DMS53 treated with DMSO at 0.1 percent for 48 hours (cell line): Measurements from ENCODE around the gene ARHGAP6.

ENCODE experiments used
- DNase-seq: peaks from one replicate; lab custom pipeline; 2025; ENCODE audit not compliant: unreplicated experiment; lab: John Stamatoyannopoulos, UW

The ARHGAP6 gene

GRCh38 chrX:11462648-11463047 is 203.1 kb downstream of the ARHGAP6 start:
- DNase-seq: no peak

GRCh38 chrX:11462136-11462535 is 203.6 kb downstream of the ARHGAP6 start:
- no peak for DNase-seq

GRCh38 chrX:11461201-11462001 is 204.3 kb downstream of the ARHGAP6 start:
- no peak for DNase-seq

GRCh38 chrX:11460347-11460746 is 205.4 kb downstream of the ARHGAP6 start:
- no peak for DNase-seq

GRCh38 chrX:11458170-11458569 is 207.6 kb downstream of the ARHGAP6 start:
- no peak for DNase-seq

GRCh38 chrX:11451151-11451550 is 214.6 kb downstream of the ARHGAP6 start:
- DNase-seq: no peak

- no peak for DNase-seq
Measured at GRCh38 chrX:11450354-11450753, 215.4 kb downstream of the ARHGAP6 start.

- no peak for DNase-seq
Measured at GRCh38 chrX:11449613-11450012, 216.1 kb downstream of the ARHGAP6 start.

- DNase-seq: no peak
Measured at GRCh38 chrX:11447418-11447817, 218.3 kb downstream of the ARHGAP6 start.

GRCh38 chrX:11446949-11447348 is 218.8 kb downstream of the ARHGAP6 start:
- DNase-seq: no peak

GRCh38 chrX:11446336-11446735 is 219.4 kb downstream of the ARHGAP6 start:
- DNase-seq: no peak

- no peak for DNase-seq
Measured at GRCh38 chrX:11445540-11445939, 220.2 kb downstream of the ARHGAP6 start.

- no peak for DNase-seq
Measured at GRCh38 chrX:11444052-11444451, 221.7 kb downstream of the ARHGAP6 start.

GRCh38 chrX:11439846-11440245 is 225.9 kb downstream of the ARHGAP6 start:
- DNase-seq: no peak

GRCh38 chrX:11438767-11439166 is 227.0 kb downstream of the ARHGAP6 start:
- DNase-seq: no peak

- no peak for DNase-seq
Measured at GRCh38 chrX:11438380-11438723, 227.4 kb downstream of the ARHGAP6 start.

GRCh38 chrX:11437642-11438379 is 227.9 kb downstream of the ARHGAP6 start:
- DNase-seq: no peak

GRCh38 chrX:11435568-11435967 is 230.2 kb downstream of the ARHGAP6 start:
- DNase-seq: no peak

- no peak for DNase-seq
Measured at GRCh38 chrX:11434607-11435006, 231.1 kb downstream of the ARHGAP6 start.

GRCh38 chrX:11431786-11432185 is 233.9 kb downstream of the ARHGAP6 start:
- no peak for DNase-seq

- DNase-seq: no peak
Measured at GRCh38 chrX:11430271-11430670, 235.4 kb downstream of the ARHGAP6 start.

- no peak for DNase-seq
Measured at GRCh38 chrX:11429538-11430085, 236.1 kb downstream of the ARHGAP6 start.
